ENCODE measurements around the gene ABHD15.
A peak's percentile ranks its signal among the peaks of the same experiment; 100 is the strongest.

The ABHD15 gene
- 20.7 to 57.8 (median 39.4) reads per million in 9 experiments for total RNA-seq

GRCh38 chr17:29566473-29567303 lies at the start of gene ABHD15:
ABHD15 (minus strand) TSS chr17:29567037; CDS start chr17:29566966, 71 bp downstream.
- peaks cover 41% of the 10 kb centered on the region for H3K36me3 Mint-ChIP-seq (ENCODE audit: insufficient read depth)

GRCh38 chr17:29615492-29616299 lies 48.9 kb upstream of the ABHD15 start:
- peaks cover 35 to 39% of the 10 kb centered on the region in 2 donors for H3K4me1 Mint-ChIP-seq (ENCODE audit: low read depth in 2 of 2)
- peaks cover 2% of the 10 kb centered on the region for H3K36me3 Mint-ChIP-seq (ENCODE audit: insufficient read depth)
- H3K4me3 Mint-ChIP-seq: peak overlapping the region; percentile 89 to 92
- no peaks in the 10 kb centered on the region for H3K27me3 Mint-ChIP-seq
- ATAC-seq (replicated peaks) (peak; percentile 59), DNase-seq (peak; percentile 81 to 85 (median 84))
- H3K9me3 Mint-ChIP-seq: no peaks in the 10 kb centered on the region
- H3K27ac Mint-ChIP-seq: peak overlapping the region; percentile 65 to 79

More at GRCh38 chr17:29566473-29567303, at the start of gene ABHD15:
- DNase-seq (peak; percentile 51 to 61 (median 56)), ATAC-seq (replicated peaks) (peak; percentile 35)
- Mint-ChIP-seq H3K27ac (peak within 1 kb of the TSS; percentile 79 to 93), H3K4me1 (ENCODE audit: low read depth in 2 of 2) (peaks cover 38 to 42% of the 10 kb centered on the region in 2 donors), H3K9me3 (no peaks in the 10 kb centered on the region), H3K4me3 (peak within 1 kb of the TSS; percentile 97 to 99), H3K27me3 (no peaks in the 10 kb centered on the region)

- no peaks in the 10 kb centered on the region for H3K9me3 Mint-ChIP-seq
- peak; percentile 69 to 74 (median 74) for DNase-seq
- H3K4me3 Mint-ChIP-seq: peak overlapping the region; percentile 89 to 92
- H3K4me1 Mint-ChIP-seq (ENCODE audit: low read depth in 2 of 2): peaks cover 35 to 39% of the 10 kb centered on the region in 2 donors
- H3K27ac Mint-ChIP-seq: peak overlapping the region; percentile 65 to 79
- H3K27me3 Mint-ChIP-seq: no peaks in the 10 kb centered on the region
- H3K36me3 Mint-ChIP-seq (ENCODE audit: insufficient read depth): peaks cover 2% of the 10 kb centered on the region
- ATAC-seq (replicated peaks): peak; percentile 60
These were observed 48.2 kb upstream of the ABHD15 start for GRCh38 chr17:29615048-29615385.

GRCh38 chr17:29614349-29615047 lies 47.7 kb upstream of the ABHD15 start:
- DNase-seq: no peak
- ATAC-seq (replicated peaks): no peak
- peaks cover 2% of the 10 kb centered on the region for H3K36me3 Mint-ChIP-seq (ENCODE audit: insufficient read depth)
- H3K27me3 Mint-ChIP-seq: no peaks in the 10 kb centered on the region
- H3K4me1 Mint-ChIP-seq (ENCODE audit: low read depth in 2 of 2): peaks cover 35 to 39% of the 10 kb centered on the region in 2 donors
- no peaks in the 10 kb centered on the region for H3K9me3 Mint-ChIP-seq
- H3K27ac Mint-ChIP-seq: peak overlapping the region in 1 of 2 donors; percentile 65
- H3K4me3 Mint-ChIP-seq: peak overlapping the region; percentile 89 to 92

GRCh38 chr17:29613856-29614255 lies 47.0 kb upstream of the ABHD15 start:
- no peak for ATAC-seq (replicated peaks)
- no peaks in the 10 kb centered on the region for H3K27me3 Mint-ChIP-seq
- H3K9me3 Mint-ChIP-seq: no peaks in the 10 kb centered on the region

GRCh38 chr17:29613352-29613837 lies 46.6 kb upstream of the ABHD15 start:
- Mint-ChIP-seq H3K4me1 (ENCODE audit: low read depth in 2 of 2) (peaks cover 34 to 39% of the 10 kb centered on the region in 2 donors), H3K27ac (peak overlapping the region in 1 of 2 donors; percentile 38), H3K9me3 (no peaks in the 10 kb centered on the region), H3K36me3 (ENCODE audit: insufficient read depth) (peaks cover 2% of the 10 kb centered on the region), H3K4me3 (peak overlapping the region; percentile 89 to 92), H3K27me3 (no peaks in the 10 kb centered on the region)
- ATAC-seq (replicated peaks): peak; percentile 38
- DNase-seq: peak; percentile 94

More at GRCh38 chr17:29613856-29614255, 47.0 kb upstream of the ABHD15 start:
- Mint-ChIP-seq H3K27ac (peak overlapping the region in 1 of 2 donors; percentile 38), H3K4me3 (peak overlapping the region; percentile 89 to 92), H3K4me1 (ENCODE audit: low read depth in 2 of 2) (peaks cover 35 to 39% of the 10 kb centered on the region in 2 donors), H3K36me3 (ENCODE audit: insufficient read depth) (peaks cover 2% of the 10 kb centered on the region)
- DNase-seq: no peak

GRCh38 chr17:29612404-29613280 lies 45.8 kb upstream of the ABHD15 start:
- Mint-ChIP-seq H3K4me3 (peak overlapping the region in 1 of 2 donors; percentile 92), H3K36me3 (ENCODE audit: insufficient read depth) (peaks cover 2% of the 10 kb centered on the region)

GRCh38 chr17:29612094-29612403 lies 45.2 kb upstream of the ABHD15 start:
- Mint-ChIP-seq H3K4me1 (ENCODE audit: low read depth in 2 of 2) (peaks cover 27 to 29% of the 10 kb centered on the region in 2 donors), H3K9me3 (no peaks in the 10 kb centered on the region), H3K27me3 (no peaks in the 10 kb centered on the region), H3K4me3 (peak overlapping the region; percentile 4 to 21), H3K36me3 (ENCODE audit: insufficient read depth) (peaks cover 2% of the 10 kb centered on the region), H3K27ac (no peak overlapping the region)
- no peak for DNase-seq
- no peak for ATAC-seq (replicated peaks)

More at GRCh38 chr17:29612404-29613280, 45.8 kb upstream of the ABHD15 start:
- no peak for DNase-seq
- H3K9me3 Mint-ChIP-seq: no peaks in the 10 kb centered on the region
- peaks cover 31 to 34% of the 10 kb centered on the region in 2 donors for H3K4me1 Mint-ChIP-seq (ENCODE audit: low read depth in 2 of 2)
- no peaks in the 10 kb centered on the region for H3K27me3 Mint-ChIP-seq
- H3K27ac Mint-ChIP-seq: no peak overlapping the region
- ATAC-seq (replicated peaks): no peak

- Mint-ChIP-seq H3K9me3 (no peaks in the 10 kb centered on the region), H3K36me3 (ENCODE audit: insufficient read depth) (peaks cover 2% of the 10 kb centered on the region), H3K4me1 (ENCODE audit: low read depth in 2 of 2) (peaks cover 22 to 24% of the 10 kb centered on the region in 2 donors), H3K4me3 (peak overlapping the region; percentile 4 to 21), H3K27me3 (no peaks in the 10 kb centered on the region), H3K27ac (no peak overlapping the region)
- DNase-seq (no peak), ATAC-seq (replicated peaks) (no peak)
These were observed 44.7 kb upstream of the ABHD15 start for GRCh38 chr17:29611351-29612093.

- Mint-ChIP-seq H3K36me3 (ENCODE audit: insufficient read depth) (peaks cover 2% of the 10 kb centered on the region), H3K9me3 (no peaks in the 10 kb centered on the region), H3K4me1 (ENCODE audit: low read depth in 2 of 2) (peaks cover 13% of the 10 kb centered on the region in 2 donors), H3K27ac (no peak overlapping the region), H3K27me3 (no peaks in the 10 kb centered on the region), H3K4me3 (no peak overlapping the region)
- DNase-seq (no peak), ATAC-seq (replicated peaks) (no peak)
These were observed 43.6 kb upstream of the ABHD15 start for GRCh38 chr17:29610395-29610794.

GRCh38 chr17:29608986-29609385 lies 42.1 kb upstream of the ABHD15 start:
- Mint-ChIP-seq H3K4me1 (ENCODE audit: low read depth in 2 of 2) (peaks cover 0 to 3% of the 10 kb centered on the region in 2 donors), H3K36me3 (ENCODE audit: insufficient read depth) (no peaks in the 10 kb centered on the region), H3K27ac (no peak overlapping the region), H3K9me3 (no peaks in the 10 kb centered on the region), H3K4me3 (no peak overlapping the region), H3K27me3 (no peaks in the 10 kb centered on the region)
- ATAC-seq (replicated peaks): no peak
- DNase-seq: no peak
